ENCODE data around the gene ESYT2.
A peak's percentile ranks its signal among the peaks of the same experiment; 100 is the strongest.
"Not testable (repeated sequence)": the region's sequence is repeated elsewhere in the genome, so short reads cannot be mapped to it uniquely, and the experiment has no call there.

ESYT2 gene

DNA sequence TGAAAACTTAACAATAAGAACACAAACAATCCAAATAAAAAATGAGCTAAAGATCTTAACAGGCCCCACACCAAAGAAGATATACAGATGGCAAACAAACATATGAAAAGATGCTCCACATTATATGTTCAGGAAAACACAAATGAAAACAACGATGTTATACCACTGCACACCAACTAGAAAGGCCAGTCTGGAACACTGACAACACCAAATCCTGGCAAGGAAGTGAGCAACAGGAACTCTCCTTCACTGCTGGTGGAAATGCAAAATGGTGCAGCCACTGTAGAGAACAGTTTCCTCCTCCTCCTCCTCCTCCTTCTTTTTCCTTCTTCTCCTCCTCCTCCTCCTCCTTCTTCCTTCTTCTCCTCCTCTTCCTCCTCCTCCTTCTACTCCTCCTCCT is 112.5 kb downstream of the ESYT2 start:
- no peak overlapping the region for H3K4me3 ChIP-seq
- no peak overlapping the region for H3K27ac ChIP-seq
- H3K9me3 ChIP-seq (replicated peaks in 1 of 11) = peaks cover 0 to 23% (median 1%) of the 10 kb centered on the region in 11 experiments; a peak in 10 of 22 replicates
- peak overlapping the region in 7 of 11 experiments; percentile 4 to 36 (median 21); a peak in 9 of 22 replicates for H3K4me2 ChIP-seq
- H3K9ac ChIP-seq = no peak overlapping the region
- H3K27me3 ChIP-seq = no peaks in the 10 kb centered on the region
- no peaks in the 10 kb centered on the region for H4K20me1 ChIP-seq
- H3K36me3 ChIP-seq = no peaks in the 10 kb centered on the region
- no peak for TF ChIP-seq Cebpa-rat (IDR thresholded peaks at IDR 0.05)
- peaks cover 11 to 33% (median 15%) of the 10 kb centered on the region in 10 experiments for H3K4me1 ChIP-seq

DNA sequence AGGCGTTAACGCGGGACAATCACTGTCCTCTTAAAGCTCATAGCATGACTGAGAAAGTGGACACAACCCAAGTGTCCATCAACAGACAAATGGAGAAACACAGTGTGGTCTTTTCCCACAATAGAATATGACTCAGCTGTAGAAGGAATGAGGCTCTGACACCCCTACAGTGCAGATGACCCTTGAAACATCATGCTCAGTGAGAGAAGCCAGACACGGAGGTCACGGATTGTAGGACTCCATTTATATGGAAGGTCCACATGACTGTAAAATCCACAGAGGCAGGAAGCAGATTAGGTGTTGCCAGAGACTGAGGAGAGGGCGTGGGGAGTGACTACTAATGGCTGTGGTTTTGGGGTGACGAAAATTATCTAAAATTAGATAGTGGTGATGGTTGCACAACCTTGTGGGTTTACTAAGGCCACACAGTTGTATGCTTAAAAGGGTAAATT is 118.6 kb downstream of the ESYT2 start:
- Histone ChIP-seq H3K9me3 (replicated peaks in 1 of 11) (peaks cover 28 to 68% (median 46%) of the 10 kb centered on the region in 11 experiments), H4K20me1 (no peaks in the 10 kb centered on the region), H3K27ac (peak overlapping the region; percentile 60 to 97 (median 86); a peak in 21 of 22 replicates), H3K9ac (peak overlapping the region; percentile 35 to 82 (median 61); a peak in 17 of 22 replicates), H3K36me3 (peaks cover 0 to 28% (median 12%) of the 10 kb centered on the region in 11 experiments; a peak in 16 of 22 replicates), H3K4me1 (peaks cover 24 to 58% (median 44%) of the 10 kb centered on the region in 10 experiments), H3K27me3 (no peaks in the 10 kb centered on the region), H3K4me2 (peak overlapping the region; percentile 30 to 79 (median 62); a peak in 20 of 22 replicates), H3K4me3 (peak overlapping the region in 4 of 10 experiments; percentile 10 to 33 (median 23); a peak in 3 of 20 replicates)
- TF ChIP-seq Cebpa-rat (IDR thresholded peaks at IDR 0.05) = peak; percentile 38 to 91 (median 77); a peak in 19 of 22 replicates

DNA sequence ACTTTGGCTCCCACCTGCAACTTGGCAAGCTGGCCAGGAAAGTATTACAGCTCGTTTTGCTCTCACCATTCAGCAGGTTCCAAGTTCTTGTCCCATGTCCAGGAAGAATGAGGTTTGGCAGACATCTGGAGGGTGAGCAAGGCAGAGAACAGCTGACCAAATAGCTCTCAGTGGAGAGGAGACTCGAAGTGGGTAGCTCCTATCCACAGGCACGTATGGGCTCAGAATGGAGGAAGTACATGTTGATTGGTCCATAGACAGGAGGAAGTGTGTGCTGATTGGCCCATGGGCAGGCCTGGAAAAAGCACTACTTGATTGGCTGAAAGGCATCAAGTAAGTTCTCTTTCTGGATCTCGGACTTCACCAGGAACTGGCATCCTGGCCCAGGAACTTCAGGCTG is 121.7 kb downstream of the ESYT2 start:
- Histone ChIP-seq H3K4me3 (peak overlapping the region in 4 of 10 experiments; percentile 18 to 46 (median 24); a peak in 2 of 20 replicates), H3K27ac (peak overlapping the region in 2 of 11 experiments; percentile 23 to 32; a peak in 4 of 22 replicates), H4K20me1 (no peaks in the 10 kb centered on the region), H3K4me2 (no peak overlapping the region), H3K27me3 (no peaks in the 10 kb centered on the region), H3K36me3 (peaks cover 4 to 28% (median 12%) of the 10 kb centered on the region in 11 experiments; a peak in 17 of 22 replicates), H3K4me1 (peaks cover 43 to 70% (median 60%) of the 10 kb centered on the region in 10 experiments), H3K9me3 (replicated peaks in 1 of 11) (peaks cover 28 to 58% (median 46%) of the 10 kb centered on the region in 11 experiments), H3K9ac (no peak overlapping the region)
- TF ChIP-seq Cebpa-rat (IDR thresholded peaks at IDR 0.05) = no peak

DNA sequence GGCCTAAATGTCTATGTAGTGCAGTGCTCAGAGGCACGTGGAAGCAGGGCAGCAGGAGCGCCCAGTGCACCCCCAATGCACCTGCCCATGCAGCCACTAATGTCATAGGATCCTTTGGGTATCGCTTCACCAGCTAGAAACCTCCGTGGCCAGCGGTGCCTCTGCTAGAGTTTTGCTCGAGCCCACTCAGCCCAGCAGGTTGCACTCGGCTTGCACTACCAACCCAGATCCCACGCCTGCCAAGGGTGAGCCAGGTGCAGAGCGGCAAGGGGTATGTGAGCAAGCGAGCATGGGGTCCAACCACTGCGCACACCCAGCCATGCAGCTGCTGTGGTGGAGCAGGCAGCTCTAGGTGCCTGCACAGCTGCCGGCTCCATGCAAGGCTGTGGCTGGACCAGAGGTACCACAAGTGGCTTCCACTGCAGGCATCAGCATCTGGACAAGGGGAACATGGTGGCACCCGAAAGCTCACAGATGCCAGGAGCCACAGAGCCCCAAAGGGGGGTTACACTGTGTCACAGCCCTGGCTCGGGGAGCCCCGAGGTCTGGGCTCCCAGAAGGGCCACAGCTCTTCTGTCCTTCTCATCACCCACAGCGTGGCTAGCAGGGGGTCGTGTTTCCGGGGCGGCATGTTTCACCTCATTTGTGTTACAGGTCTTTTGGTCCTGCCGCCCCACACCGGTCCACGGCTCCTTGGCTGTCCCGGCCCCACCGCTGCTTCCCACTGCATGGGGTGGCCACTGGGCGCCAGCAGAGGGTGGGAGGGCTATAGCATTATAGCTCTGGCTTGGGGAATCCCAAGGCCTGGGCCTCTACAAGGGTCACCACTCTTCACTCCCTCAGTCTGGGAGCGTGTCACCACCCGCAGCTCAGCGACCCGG is 122.4 kb downstream of the ESYT2 start:
- Histone ChIP-seq H3K4me3 (peak overlapping the region in 3 of 10 experiments; percentile 18 to 46 (median 23); a peak in 3 of 20 replicates), H3K36me3 (peaks cover 11 to 32% (median 18%) of the 10 kb centered on the region in 11 experiments; a peak in 19 of 22 replicates), H4K20me1 (peaks cover 0 to 6% (median 0%) of the 10 kb centered on the region in 11 experiments; a peak in 1 of 22 replicates), H3K4me1 (peaks cover 43 to 70% (median 60%) of the 10 kb centered on the region in 10 experiments), H3K4me2 (peak overlapping the region in 5 of 11 experiments; percentile 91 to 97 (median 94); a peak in 12 of 22 replicates), H3K9me3 (replicated peaks in 1 of 11) (peaks cover 28 to 55% (median 46%) of the 10 kb centered on the region in 11 experiments), H3K9ac (no peak overlapping the region), H3K27me3 (no peaks in the 10 kb centered on the region), H3K27ac (peak overlapping the region in 2 of 11 experiments; percentile 10 to 99; a peak in 4 of 22 replicates)
- no peak for TF ChIP-seq Cebpa-rat (IDR thresholded peaks at IDR 0.05)

DNA sequence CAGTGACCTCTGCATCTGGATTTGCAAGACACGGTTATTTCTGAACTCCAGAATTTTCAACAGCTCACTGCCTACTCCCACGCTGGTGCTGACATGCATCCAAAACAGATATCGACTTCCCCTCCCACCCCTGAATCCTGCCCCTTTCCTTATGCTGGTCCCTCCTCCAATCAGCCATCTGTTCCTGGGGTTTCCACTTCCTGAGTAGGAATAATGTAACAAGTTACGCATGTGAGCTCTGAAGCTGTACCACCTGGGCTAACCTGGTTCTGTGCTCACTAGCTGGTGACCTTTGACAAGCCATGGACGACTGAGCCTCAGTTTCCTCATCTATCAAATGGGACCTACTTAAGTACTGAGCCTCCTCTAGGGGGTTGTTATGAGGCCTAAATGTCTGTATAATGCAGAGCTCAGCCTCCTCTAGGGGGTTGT is 123.0 kb downstream of the ESYT2 start:
- Histone ChIP-seq H3K9me3 (replicated peaks in 1 of 11) (peaks cover 28 to 48% (median 41%) of the 10 kb centered on the region in 11 experiments), H3K4me3 (peak overlapping the region in 6 of 10 experiments; percentile 73 to 99 (median 91); a peak in 5 of 20 replicates), H3K4me1 (peaks cover 42 to 68% (median 56%) of the 10 kb centered on the region in 10 experiments), H3K9ac (peak overlapping the region in 8 of 11 experiments; percentile 16 to 98 (median 95); a peak in 7 of 22 replicates), H3K27ac (peak overlapping the region in 2 of 11 experiments; percentile 95 to 99; a peak in 3 of 22 replicates), H3K27me3 (no peaks in the 10 kb centered on the region), H3K36me3 (peaks cover 12 to 38% (median 23%) of the 10 kb centered on the region in 11 experiments; a peak in 20 of 22 replicates), H4K20me1 (peaks cover 0 to 6% (median 0%) of the 10 kb centered on the region in 11 experiments; a peak in 2 of 22 replicates), H3K4me2 (peak overlapping the region in 9 of 11 experiments; percentile 88 to 99 (median 94); a peak in 16 of 22 replicates)
- TF ChIP-seq Cebpa-rat (IDR thresholded peaks at IDR 0.05) = no peak

DNA sequence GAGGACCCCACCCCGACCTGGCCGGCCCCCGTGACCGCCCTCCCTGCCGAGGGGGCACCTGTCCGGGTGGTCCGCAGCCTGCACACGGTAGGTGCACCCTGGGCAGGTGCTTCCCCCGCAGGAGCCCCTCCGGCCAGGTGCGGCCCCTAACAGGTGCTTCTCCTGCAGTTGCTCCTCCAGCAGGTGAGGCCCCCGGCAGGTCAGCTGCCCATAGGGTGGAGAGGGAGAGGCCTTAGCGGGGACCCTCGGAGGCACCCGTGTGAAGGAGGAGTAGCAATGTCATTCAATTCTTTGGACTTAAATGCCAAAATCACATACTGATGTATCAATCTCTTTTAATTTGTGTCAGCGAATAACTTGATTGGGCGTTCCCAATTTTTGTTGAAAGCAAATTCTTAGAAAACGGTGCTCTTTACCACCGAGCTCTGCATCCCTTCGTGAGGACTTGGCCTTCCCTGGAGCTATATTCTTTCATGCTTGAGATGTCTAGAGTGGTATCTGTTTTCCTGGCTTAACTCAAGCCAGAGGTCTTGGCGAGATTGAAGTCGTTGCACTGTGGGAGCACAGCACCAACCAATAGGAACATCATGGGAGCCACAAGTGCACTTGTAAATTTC is 124.0 kb downstream of the ESYT2 start:
- peak overlapping the region; percentile 91 to 99 (median 97) for H3K9ac ChIP-seq
- H3K4me3 ChIP-seq = peak overlapping the region; percentile 73 to 99 (median 96)
- H3K9me3 ChIP-seq (replicated peaks in 1 of 11) = peaks cover 26 to 40% (median 36%) of the 10 kb centered on the region in 11 experiments
- no peak for TF ChIP-seq Cebpa-rat (IDR thresholded peaks at IDR 0.05)
- H3K27ac ChIP-seq = peak overlapping the region; percentile 84 to 99 (median 96)
- no peaks in the 10 kb centered on the region for H3K27me3 ChIP-seq
- H3K36me3 ChIP-seq = peaks cover 12 to 47% (median 33%) of the 10 kb centered on the region in 11 experiments; a peak in 21 of 22 replicates
- peaks cover 36 to 64% (median 50%) of the 10 kb centered on the region in 10 experiments for H3K4me1 ChIP-seq
- H4K20me1 ChIP-seq = peaks cover 0 to 12% (median 0%) of the 10 kb centered on the region in 11 experiments; a peak in 5 of 22 replicates
- H3K4me2 ChIP-seq = peak overlapping the region; percentile 88 to 99 (median 94)

DNA sequence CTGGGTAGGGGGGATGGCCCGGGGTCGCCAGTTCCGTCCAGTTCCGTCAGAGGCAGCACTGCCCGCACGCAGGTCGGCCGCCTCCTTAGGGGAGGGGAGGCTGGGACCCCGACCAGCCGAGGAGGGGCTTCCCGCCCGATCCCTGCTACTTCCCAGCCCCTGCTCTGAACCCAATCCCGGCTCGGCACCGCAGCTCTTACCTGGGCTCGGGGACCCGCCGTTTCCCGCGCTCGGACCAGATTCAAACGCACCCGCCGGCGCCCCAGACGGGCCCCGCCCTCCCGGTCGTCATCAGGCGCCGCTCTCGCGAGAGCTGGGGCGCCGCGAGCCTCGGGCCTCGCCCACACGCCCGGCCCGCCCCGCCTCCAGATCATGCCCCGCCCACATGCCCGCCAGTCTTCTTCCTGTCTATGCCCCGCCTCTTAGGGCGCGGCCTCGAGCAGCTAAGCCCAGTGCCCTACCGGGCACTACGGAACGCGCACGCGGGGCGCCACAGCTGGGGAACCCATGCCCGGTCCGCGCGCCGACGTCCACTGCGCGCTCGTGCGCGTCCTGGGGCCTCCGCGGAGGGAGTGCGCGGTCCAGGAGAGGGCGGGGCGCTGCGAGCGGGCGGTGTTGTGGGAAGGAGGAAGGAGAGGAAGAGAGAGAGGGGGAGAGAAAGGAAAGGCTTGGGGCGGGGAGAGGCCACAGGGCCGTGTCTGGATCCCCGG is 124.6 kb downstream of the ESYT2 start, which contains the start of gene NCAPG2:
Gene NCAPG2, minus strand, starts transcription at position 281 of the 710 bp plus-strand sequence. CDS start 2,905 bp downstream, outside the sequence.
- peaks cover 31 to 57% (median 43%) of the 10 kb centered on the region in 10 experiments for H3K4me1 ChIP-seq
- H3K27me3 ChIP-seq = no peaks in the 10 kb centered on the region
- peaks cover 12 to 49% (median 39%) of the 10 kb centered on the region in 11 experiments; a peak in 21 of 22 replicates for H3K36me3 ChIP-seq
- H3K9me3 ChIP-seq (replicated peaks in 1 of 11) = peaks cover 25 to 33% (median 30%) of the 10 kb centered on the region in 11 experiments
- peak within 1 kb of the TSS; percentile 84 to 99 (median 96) for H3K27ac ChIP-seq
- peak within 1 kb of the TSS; percentile 91 to 99 (median 97) for H3K4me2 ChIP-seq
- H3K9ac ChIP-seq = peak within 1 kb of the TSS; percentile 91 to 99 (median 97)
- TF ChIP-seq Cebpa-rat (IDR thresholded peaks at IDR 0.05) = no peak
- peaks cover 0 to 13% (median 0%) of the 10 kb centered on the region in 11 experiments; a peak in 5 of 22 replicates for H4K20me1 ChIP-seq
- peak within 1 kb of the TSS; percentile 73 to 99 (median 96) for H3K4me3 ChIP-seq

DNA sequence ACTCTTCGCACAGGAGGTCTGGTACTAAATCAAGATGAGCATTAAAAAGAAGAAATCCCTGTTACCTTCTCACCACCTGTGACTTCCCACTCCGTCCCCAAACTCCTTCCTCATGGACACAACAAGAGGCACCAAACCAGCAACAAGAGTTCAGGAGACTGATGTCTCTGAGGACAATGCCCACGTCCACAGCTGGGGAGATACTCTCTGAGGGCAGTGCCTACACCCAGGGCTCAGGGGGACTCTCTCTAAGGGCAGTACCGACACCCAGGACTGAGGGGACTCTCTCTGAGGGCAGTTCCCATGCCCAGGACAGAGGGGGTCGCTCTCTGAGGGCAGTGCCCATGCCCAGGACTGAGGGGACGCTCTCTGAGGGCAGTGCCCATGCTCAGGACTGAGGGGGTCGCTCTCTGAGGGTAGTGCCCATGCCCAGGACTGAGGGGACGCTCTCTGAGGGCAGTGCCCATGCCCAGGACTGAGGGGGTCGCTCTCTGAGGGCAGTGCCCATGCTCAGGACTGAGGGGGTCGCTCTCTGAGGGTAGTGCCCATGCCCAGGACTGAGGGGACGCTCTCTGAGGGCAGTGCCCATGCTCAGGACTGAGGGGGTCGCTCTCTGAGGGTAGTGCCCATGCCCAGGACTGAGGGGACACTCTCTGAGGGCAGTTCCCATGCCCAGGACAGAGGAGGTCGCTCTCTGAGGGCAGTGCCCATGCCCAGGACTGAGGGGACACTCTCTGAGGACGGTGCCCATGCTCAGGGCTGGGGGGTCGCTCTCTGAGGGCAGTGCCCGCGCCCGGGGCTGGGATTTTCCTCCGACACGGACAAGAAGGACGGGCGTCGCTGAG is 125.4 kb downstream of the ESYT2 start:
- H3K27me3 ChIP-seq = not testable (repeated sequence)
- peak overlapping the region; percentile 89 to 99 (median 97) for H3K9ac ChIP-seq
- H3K36me3 ChIP-seq = peaks cover 12 to 56% (median 47%) of the 10 kb centered on the region in 11 experiments; a peak in 21 of 22 replicates
- H3K27ac ChIP-seq = peak overlapping the region; percentile 61 to 99 (median 96); a peak in 21 of 22 replicates
- H3K9me3 ChIP-seq (replicated peaks in 1 of 11) = peaks cover 19 to 26% (median 22%) of the 10 kb centered on the region in 11 experiments
- peak overlapping the region; percentile 82 to 98 (median 97) for H3K4me2 ChIP-seq
- peaks cover 0 to 21% (median 4%) of the 10 kb centered on the region in 11 experiments; a peak in 9 of 22 replicates for H4K20me1 ChIP-seq
- peak overlapping the region; percentile 73 to 99 (median 96) for H3K4me3 ChIP-seq
- H3K4me1 ChIP-seq = peaks cover 30 to 57% (median 39%) of the 10 kb centered on the region in 10 experiments

Data from BLaER1 treated with 17β-estradiol and CSF1 and Interleukin-3, amounts not matched to agents 10 nM and 100 nM (cell line).